Neural progenitor cell (in vitro differentiated cells): Measurements from ENCODE around the gene AKAP5. TPM values are rescaled to one million over a fixed set of nuclear protein-coding genes. Genes with fewer than 3 reads are reported as not detected.

Source experiments
- DNase-seq: peaks from one replicate; pipeline ENCODE4 v3.0.0-alpha.2; 2016; ENCODE audit warnings: low spot score
- H2AFZ ChIP-seq: fragments of 200-600 bp; sonication (generic); replicated peaks from 2 replicates; pipeline ENCODE4 v1.6.1; 2016; ENCODE audit warnings: antibody characterized with exemption
- H3F3A ChIP-seq: fragments of 200-600 bp; sonication (generic); 2 replicates; pipeline ENCODE4 v1.6.1; 2016; ENCODE audit warnings: antibody characterized with exemption, low read depth
- H3K27ac ChIP-seq: fragments of 200-600 bp; sonication (generic); 2 replicates; pipeline ENCODE4 v1.5.1; 2016; ENCODE audit warnings: mild to moderate bottlenecking
- H3K27me3 ChIP-seq: fragments of 200-600 bp; sonication (generic); 2 replicates; pipeline ENCODE4 v1.6.1; 2016; ENCODE audit warnings: mild to moderate bottlenecking, moderate library complexity
- H3K36me3 ChIP-seq: fragments of 200-600 bp; sonication (generic); 2 replicates; pipeline ENCODE4 v1.5.1; 2016
- H3K4me1 ChIP-seq: fragments of 200-600 bp; sonication (generic); 2 replicates; pipeline ENCODE4 v1.6.1; 2016; ENCODE audit warnings: mixed run types
- H3K4me2 ChIP-seq: fragments of 200-600 bp; sonication (generic); 2 replicates; pipeline ENCODE4 v1.6.1; 2016
- H3K4me3 ChIP-seq: fragments of 200-600 bp; sonication (generic); 2 replicates; pipeline ENCODE4 v1.5.1; 2016
- H3K79me2 ChIP-seq: fragments of 200-600 bp; sonication (generic); 2 replicates; pipeline ENCODE4 v1.6.1; 2016; ENCODE audit warnings: low read depth
- H3K9ac ChIP-seq: fragments of 200-600 bp; sonication (generic); 2 replicates; pipeline ENCODE4 v1.6.1; 2016
- H3K9me3 ChIP-seq: fragments of 200-600 bp; sonication (generic); 2 replicates; pipeline ENCODE4 v1.5.1; 2016; ENCODE audit warnings: low read depth
- H4K20me1 ChIP-seq: fragments of 200-600 bp; sonication (generic); 2 replicates; pipeline ENCODE4 v1.6.1; 2016; ENCODE audit warnings: low read depth
- H3K27ac Mint-ChIP-seq: 3 replicates; pipeline ENCODE4 v1.8.0; 2021; ENCODE audit warnings: mixed read lengths
- H3K27me3 Mint-ChIP-seq: 2 replicates; pipeline ENCODE4 v1.8.0; 2022; ENCODE audit warnings: low read depth, mild to moderate bottlenecking, inconsistent platforms, moderate library complexity, mixed read lengths; ENCODE audit not compliant: insufficient read depth
- H3K36me3 Mint-ChIP-seq: 3 replicates; pipeline ENCODE4 v1.8.0; 2021; ENCODE audit warnings: mixed read lengths
- H3K4me1 Mint-ChIP-seq: 3 replicates; pipeline ENCODE4 v1.8.0; 2021; ENCODE audit warnings: mixed read lengths
- H3K4me3 Mint-ChIP-seq: 3 replicates; pipeline ENCODE4 v1.8.0; 2021; ENCODE audit warnings: mild to moderate bottlenecking, moderate library complexity, mixed read lengths
- H3K9me3 Mint-ChIP-seq: 3 replicates; pipeline ENCODE4 v1.8.0; 2020; ENCODE audit warnings: mixed read lengths
- EZH2 ChIP-seq: fragments of 200-600 bp; sonication (generic); IDR thresholded peaks from 2 replicates; pipeline ENCODE4 v1.6.1; 2017; ENCODE audit warnings: antibody characterized with exemption, mild to moderate bottlenecking, moderate library complexity
- EZH2phosphoT487 ChIP-seq: fragments of 200-600 bp; sonication (generic); IDR thresholded peaks from 2 replicates; pipeline ENCODE4 v1.6.1; 2017; ENCODE audit warnings: antibody characterized with exemption
- total RNA-seq: library from RNA; depleted of rRNA; stranded (reverse); fragments of >200 nt; gene quantifications from 2 replicates; pipeline ENCODE4 v1.2.3, GENCODE V29; 2015; ENCODE audit warnings: low replicate concordance
- TF ChIP-seq, protein P1 (sequence below): fragments of 200-600 bp; sonication (generic); IDR thresholded peaks from 2 replicates; pipeline ENCODE4 v1.5.1; 2017; ENCODE audit warnings: antibody characterized with exemption, mild to moderate bottlenecking

The AKAP5 gene, protein sequence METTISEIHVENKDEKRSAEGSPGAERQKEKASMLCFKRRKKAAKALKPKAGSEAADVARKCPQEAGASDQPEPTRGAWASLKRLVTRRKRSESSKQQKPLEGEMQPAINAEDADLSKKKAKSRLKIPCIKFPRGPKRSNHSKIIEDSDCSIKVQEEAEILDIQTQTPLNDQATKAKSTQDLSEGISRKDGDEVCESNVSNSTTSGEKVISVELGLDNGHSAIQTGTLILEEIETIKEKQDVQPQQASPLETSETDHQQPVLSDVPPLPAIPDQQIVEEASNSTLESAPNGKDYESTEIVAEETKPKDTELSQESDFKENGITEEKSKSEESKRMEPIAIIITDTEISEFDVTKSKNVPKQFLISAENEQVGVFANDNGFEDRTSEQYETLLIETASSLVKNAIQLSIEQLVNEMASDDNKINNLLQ
- 2.4 and 3.2 TPM in 2 replicates for total RNA-seq

DNA sequence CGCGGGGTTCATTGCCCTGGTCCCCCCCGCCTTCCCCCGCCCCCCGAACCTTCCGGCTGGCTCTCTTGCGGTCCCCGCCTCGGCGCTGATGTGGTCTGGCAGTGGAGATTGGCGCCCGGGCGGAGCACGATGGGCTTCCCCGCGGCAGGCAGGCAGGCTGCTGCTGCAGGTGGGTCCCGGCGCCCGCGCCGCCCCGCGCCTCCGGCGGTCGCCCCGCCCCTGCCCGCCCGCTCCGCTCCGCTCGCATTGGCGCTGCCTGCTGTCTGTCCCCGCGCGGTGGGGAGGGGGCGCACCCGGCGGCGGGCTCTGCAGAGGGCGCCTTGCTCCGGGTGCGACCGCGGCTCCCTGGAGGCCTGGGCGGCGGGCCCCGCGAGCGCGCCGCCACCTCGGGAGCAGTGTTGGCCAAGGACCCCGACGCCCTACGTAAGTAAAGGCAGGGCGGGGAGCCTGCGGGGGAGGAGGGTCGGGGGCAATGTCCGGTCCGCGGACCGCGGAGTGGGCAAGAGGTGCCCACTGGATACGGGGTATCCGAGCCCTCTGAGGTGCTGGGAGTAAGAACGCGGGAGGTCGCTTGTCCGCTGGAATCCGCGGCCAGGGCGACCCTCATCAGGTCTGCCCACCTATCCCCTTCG, at the start of gene AKAP5:
AKAP5 (plus strand) TSS at position 309 of the 632 bp plus-strand sequence. CDS start 2,896 bp downstream, outside the sequence.
- H3K27me3 ChIP-seq: peaks cover 14% of the 10 kb centered on the region
- H3K27ac ChIP-seq: no peak within 1 kb of the TSS
- no peaks in the 10 kb centered on the region for H4K20me1 ChIP-seq
- DNase-seq: peak; percentile 94
- peaks cover 13% of the 10 kb centered on the region for H3K4me1 ChIP-seq
- Mint-ChIP-seq H3K27me3 (no peaks in the 10 kb centered on the region), H3K4me3 (peak within 1 kb of the TSS; percentile 89), H3K27ac (no peak within 1 kb of the TSS), H3K9me3 (no peaks in the 10 kb centered on the region), H3K4me1 (peaks cover 9% of the 10 kb centered on the region), H3K36me3 (peaks cover 2% of the 10 kb centered on the region)
- H3K4me3 ChIP-seq: peak within 1 kb of the TSS; percentile 94
- peak within 1 kb of the TSS; percentile 27 for H3K9ac ChIP-seq
- H3K9me3 ChIP-seq: no peaks in the 10 kb centered on the region
- TF ChIP-seq, protein P1, sequence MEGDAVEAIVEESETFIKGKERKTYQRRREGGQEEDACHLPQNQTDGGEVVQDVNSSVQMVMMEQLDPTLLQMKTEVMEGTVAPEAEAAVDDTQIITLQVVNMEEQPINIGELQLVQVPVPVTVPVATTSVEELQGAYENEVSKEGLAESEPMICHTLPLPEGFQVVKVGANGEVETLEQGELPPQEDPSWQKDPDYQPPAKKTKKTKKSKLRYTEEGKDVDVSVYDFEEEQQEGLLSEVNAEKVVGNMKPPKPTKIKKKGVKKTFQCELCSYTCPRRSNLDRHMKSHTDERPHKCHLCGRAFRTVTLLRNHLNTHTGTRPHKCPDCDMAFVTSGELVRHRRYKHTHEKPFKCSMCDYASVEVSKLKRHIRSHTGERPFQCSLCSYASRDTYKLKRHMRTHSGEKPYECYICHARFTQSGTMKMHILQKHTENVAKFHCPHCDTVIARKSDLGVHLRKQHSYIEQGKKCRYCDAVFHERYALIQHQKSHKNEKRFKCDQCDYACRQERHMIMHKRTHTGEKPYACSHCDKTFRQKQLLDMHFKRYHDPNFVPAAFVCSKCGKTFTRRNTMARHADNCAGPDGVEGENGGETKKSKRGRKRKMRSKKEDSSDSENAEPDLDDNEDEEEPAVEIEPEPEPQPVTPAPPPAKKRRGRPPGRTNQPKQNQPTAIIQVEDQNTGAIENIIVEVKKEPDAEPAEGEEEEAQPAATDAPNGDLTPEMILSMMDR: peak; percentile 4
- TF ChIP-seq EZH2phosphoT487: no peak
- H3F3A ChIP-seq: peaks cover 31% of the 10 kb centered on the region
- peak within 1 kb of the TSS; percentile 94 for H2AFZ ChIP-seq
- no peaks in the 10 kb centered on the region for H3K36me3 ChIP-seq
- no peaks in the 10 kb centered on the region for H3K79me2 ChIP-seq
- peak within 1 kb of the TSS; percentile 98 for H3K4me2 ChIP-seq

DNA sequence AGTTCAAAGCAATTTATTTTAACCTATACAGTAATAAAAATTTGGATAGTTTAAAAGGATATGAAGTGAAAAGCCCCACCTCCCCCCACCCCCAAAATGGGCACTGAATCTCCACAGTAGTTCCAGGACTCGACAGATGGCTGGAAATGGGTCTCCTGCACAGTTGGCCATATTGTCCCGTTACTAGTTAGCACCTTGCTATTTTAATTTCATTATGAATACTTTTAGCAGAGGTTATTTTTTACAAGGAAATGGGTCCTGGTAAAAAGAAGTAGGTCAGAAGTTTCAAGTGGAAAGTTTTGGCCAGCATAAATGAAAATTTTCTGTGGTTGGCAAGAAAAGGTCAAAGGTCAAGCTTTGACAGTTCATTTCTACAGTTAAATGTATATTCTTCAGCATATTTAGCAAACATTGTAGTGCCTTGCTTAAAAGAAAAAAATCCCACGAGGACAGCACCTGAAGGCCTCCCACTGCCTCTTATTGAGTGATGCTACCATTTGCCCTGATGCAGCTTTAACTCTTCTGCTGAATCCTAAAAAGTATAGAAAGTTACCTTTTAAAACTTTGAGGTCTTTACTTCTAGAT, 48.9 kb upstream of the AKAP5 start:
- Mint-ChIP-seq H3K27me3 (peaks cover 5% of the 10 kb centered on the region), H3K4me1 (no peaks in the 10 kb centered on the region), H3K36me3 (peaks cover 36% of the 10 kb centered on the region), H3K9me3 (no peaks in the 10 kb centered on the region), H3K4me3 (no peak overlapping the region), H3K27ac (no peak overlapping the region)
- H3K79me2 ChIP-seq: no peaks in the 10 kb centered on the region
- no peak overlapping the region for H3K4me2 ChIP-seq
- H3K27me3 ChIP-seq: no peaks in the 10 kb centered on the region
- no peak overlapping the region for H3K4me3 ChIP-seq
- DNase-seq: no peak
- H3K4me1 ChIP-seq: no peaks in the 10 kb centered on the region
- no peaks in the 10 kb centered on the region for H3F3A ChIP-seq
- no peaks in the 10 kb centered on the region for H4K20me1 ChIP-seq
- H3K27ac ChIP-seq: no peak overlapping the region
- H3K9me3 ChIP-seq: no peaks in the 10 kb centered on the region
- no peaks in the 10 kb centered on the region for H3K36me3 ChIP-seq
- H3K9ac ChIP-seq: no peak overlapping the region
- H2AFZ ChIP-seq: no peak overlapping the region
- TF ChIP-seq EZH2phosphoT487: no peak
- TF ChIP-seq EZH2: no peak

DNA sequence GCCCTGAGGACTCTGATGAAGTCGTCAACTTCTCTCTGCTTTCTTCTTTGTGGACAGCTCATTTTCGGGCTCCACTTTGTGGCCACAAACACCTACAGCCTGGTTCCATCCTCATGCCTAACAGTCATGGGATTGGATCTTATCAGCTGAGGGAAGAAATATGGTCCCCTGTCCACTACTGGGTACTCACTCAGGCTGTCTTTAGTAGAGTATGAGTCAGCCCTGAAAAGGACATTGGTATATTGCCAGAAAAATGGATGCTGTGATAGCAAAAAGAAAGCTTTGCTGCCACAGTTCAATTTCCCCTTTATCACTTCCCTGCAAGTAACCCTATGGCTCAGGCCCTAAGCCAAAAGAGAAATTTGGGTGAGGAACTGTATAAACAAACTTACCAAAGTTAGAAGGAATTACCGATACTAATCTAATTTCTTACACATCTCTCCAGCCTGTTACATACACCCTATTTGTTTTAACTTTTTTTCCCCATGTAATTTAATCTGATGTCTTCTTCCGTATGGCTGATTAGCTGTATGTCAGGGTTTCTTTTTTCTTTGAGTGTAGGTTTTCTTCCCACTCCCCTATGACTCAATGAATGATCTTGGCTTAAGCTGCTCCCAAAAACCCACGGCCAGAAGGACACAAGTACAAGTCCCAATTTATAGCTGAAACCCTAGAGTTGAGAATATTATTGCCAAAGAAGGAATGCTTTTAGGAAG, 48.1 kb upstream of the AKAP5 start:
- H2AFZ ChIP-seq: no peak overlapping the region
- H3K36me3 ChIP-seq: no peaks in the 10 kb centered on the region
- H3F3A ChIP-seq: no peaks in the 10 kb centered on the region
- H3K36me3 Mint-ChIP-seq: peaks cover 36% of the 10 kb centered on the region
- H3K9me3 Mint-ChIP-seq: no peaks in the 10 kb centered on the region
- H3K9ac ChIP-seq: no peak overlapping the region
- H3K27ac Mint-ChIP-seq: no peak overlapping the region
- no peaks in the 10 kb centered on the region for H3K27me3 ChIP-seq
- no peak overlapping the region for H3K4me3 Mint-ChIP-seq
- H3K27me3 Mint-ChIP-seq: peaks cover 5% of the 10 kb centered on the region
- H3K4me2 ChIP-seq: no peak overlapping the region
- H3K9me3 ChIP-seq: no peaks in the 10 kb centered on the region
- no peak for DNase-seq
- H3K79me2 ChIP-seq: no peaks in the 10 kb centered on the region
- no peak overlapping the region for H3K27ac ChIP-seq
- TF ChIP-seq EZH2phosphoT487 (no peak), EZH2 (no peak)
- TF ChIP-seq, protein P1: no peak
- no peak overlapping the region for H3K4me3 ChIP-seq
- H4K20me1 ChIP-seq: no peaks in the 10 kb centered on the region
- H3K4me1 Mint-ChIP-seq: no peaks in the 10 kb centered on the region
- no peaks in the 10 kb centered on the region for H3K4me1 ChIP-seq
